NT2/D1 (cell line): ENCODE results near the gene ARHGAP8.

Source experiments
- DNase-seq: peaks from one replicate; pipeline ENCODE4 v3.0.0-alpha.2; 2011; ENCODE audit warnings: low read depth, low spot score
- H3K27me3 ChIP-seq: 2 replicates; pipeline ENCODE4 v1.6.0; 2011; ENCODE audit warnings: mild to moderate bottlenecking; ENCODE audit not compliant: insufficient read length, insufficient read depth
- H3K36me3 ChIP-seq: 2 replicates; pipeline ENCODE4 v1.6.1; 2011; ENCODE audit warnings: mild to moderate bottlenecking, low read length, mixed read lengths; ENCODE audit not compliant: insufficient read depth, insufficient read length
- H3K4me1 ChIP-seq: 2 replicates; pipeline ENCODE4 v1.5.1; 2011; ENCODE audit not compliant: insufficient read depth, insufficient read length
- H3K4me3 ChIP-seq: 2 replicates; pipeline ENCODE4 v1.5.1; 2011; ENCODE audit warnings: low read depth; ENCODE audit not compliant: insufficient read length
- H3K9ac ChIP-seq: 2 replicates; pipeline ENCODE4 v1.6.0; 2011; ENCODE audit warnings: low read depth; ENCODE audit not compliant: insufficient read length
- H3K9me3 ChIP-seq: 2 replicates; pipeline ENCODE4 v1.5.1; 2011; ENCODE audit warnings: mild to moderate bottlenecking, low read length; ENCODE audit not compliant: insufficient read depth
- SUZ12 ChIP-seq: IDR thresholded peaks from 2 replicates; pipeline ENCODE4 v1.6.1; 2011; ENCODE audit not compliant: insufficient read length, insufficient read depth; ENCODE audit errors: extremely low read depth
- YY1 ChIP-seq: IDR thresholded peaks from 2 replicates; pipeline ENCODE4 v1.6.1; 2011; ENCODE audit not compliant: insufficient read length, insufficient read depth
- ZNF274 ChIP-seq: IDR thresholded peaks from 2 replicates; pipeline ENCODE4 v1.6.1; 2011; ENCODE audit warnings: mild to moderate bottlenecking, low read depth, low read length

Gene ARHGAP8

DNA sequence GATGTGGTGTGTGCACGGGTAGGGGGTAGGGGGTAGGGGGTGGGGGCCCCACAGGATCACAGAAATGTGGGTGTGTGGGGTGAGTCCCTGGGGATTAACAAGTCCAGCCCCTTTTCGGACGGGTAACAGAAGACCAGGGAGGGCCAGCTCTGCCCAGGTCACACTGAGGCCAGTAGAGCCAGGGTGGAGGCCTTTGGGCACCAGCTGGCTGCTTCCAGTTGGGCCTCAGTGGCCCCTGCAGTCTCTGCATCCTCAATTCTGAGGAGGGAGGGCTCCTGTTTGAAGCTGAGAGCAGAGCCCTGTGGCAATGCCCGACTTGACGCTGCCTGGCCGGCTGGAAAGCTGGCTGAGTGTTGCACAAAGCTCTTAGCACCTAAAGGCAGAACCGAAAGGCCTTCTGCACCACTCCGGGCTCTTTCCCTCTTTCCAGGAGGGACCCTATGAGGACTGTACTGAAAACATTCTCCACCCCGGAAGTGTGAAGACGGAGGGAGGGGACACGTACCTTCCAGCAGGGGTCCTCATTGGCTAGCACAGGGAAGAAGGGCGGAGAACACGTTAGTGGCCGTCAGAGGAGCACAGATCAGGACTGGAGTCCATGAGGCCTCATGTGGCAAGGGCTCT lies 137.0 kb downstream of the ARHGAP8 start:
- Histone ChIP-seq H3K36me3 (peaks cover 21% of the 10 kb centered on the region), H3K9ac (no peak overlapping the region), H3K4me3 (no peak overlapping the region), H3K27me3 (no peaks in the 10 kb centered on the region), H3K9me3 (no peaks in the 10 kb centered on the region), H3K4me1 (peaks cover 12% of the 10 kb centered on the region)
- TF ChIP-seq YY1 (no peak), SUZ12 (no peak), ZNF274 (no peak)
- no peak for DNase-seq

DNA sequence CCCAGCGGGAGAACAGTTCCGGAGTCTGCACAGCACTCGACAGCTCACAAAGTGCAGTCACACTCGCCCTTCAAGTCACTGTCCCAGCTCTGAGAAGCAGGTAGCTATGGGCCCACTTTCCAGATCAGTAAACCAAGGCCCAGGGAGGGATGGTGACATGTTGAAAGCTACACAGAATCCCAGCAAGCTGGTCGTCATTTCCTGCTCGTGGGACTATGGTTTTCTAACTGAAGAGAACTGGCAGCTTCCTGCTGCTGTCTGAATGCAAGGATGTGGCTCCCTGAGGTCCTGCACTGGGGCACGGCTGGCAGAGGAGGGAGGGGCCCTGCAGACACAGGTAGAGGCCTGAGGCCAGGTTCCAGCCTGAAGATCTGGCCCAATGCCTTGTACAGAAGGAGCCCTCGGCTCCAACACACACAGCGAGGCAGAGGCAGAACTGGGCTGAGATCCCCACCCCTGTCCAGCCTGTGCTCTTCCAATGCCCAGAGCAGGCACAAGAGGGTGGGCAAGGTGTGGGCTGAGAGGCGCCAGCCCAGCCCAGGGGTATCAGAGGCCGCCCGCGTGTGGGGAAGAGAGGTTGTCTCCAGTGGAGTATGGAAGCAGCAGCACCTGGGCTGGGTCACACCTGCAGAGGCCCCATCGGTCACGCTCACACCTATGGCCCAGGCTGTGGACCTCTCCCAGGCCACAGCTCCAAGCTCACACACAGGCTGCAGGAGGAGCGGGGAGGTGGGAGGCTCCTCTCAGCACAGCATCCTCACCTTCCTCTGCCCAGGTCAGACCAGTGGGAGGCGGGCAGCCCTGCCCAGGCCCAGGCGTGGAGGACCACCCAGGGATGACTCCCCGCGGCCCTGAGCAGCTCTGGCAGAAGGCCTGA lies 138.3 kb downstream of the ARHGAP8 start:
- Histone ChIP-seq H3K36me3 (peaks cover 14% of the 10 kb centered on the region), H3K4me3 (no peak overlapping the region), H3K4me1 (peaks cover 14% of the 10 kb centered on the region), H3K9ac (no peak overlapping the region), H3K27me3 (no peaks in the 10 kb centered on the region), H3K9me3 (no peaks in the 10 kb centered on the region)
- DNase-seq = no peak
- TF ChIP-seq SUZ12 (no peak), YY1 (no peak), ZNF274 (no peak)

- DNase-seq = no peak
- TF ChIP-seq YY1 (no peak), ZNF274 (no peak), SUZ12 (no peak)
- peaks cover 11% of the 10 kb centered on the region for H3K36me3 ChIP-seq
- no peak overlapping the region for H3K9ac ChIP-seq
- H3K4me1 ChIP-seq = peaks cover 14% of the 10 kb centered on the region
- H3K4me3 ChIP-seq = no peak overlapping the region
- H3K27me3 ChIP-seq = no peaks in the 10 kb centered on the region
- H3K9me3 ChIP-seq = no peaks in the 10 kb centered on the region
Observed at GRCh38 chr22:44891293-44891747, 138.9 kb downstream of the ARHGAP8 start.

- Histone ChIP-seq H3K27me3 (no peaks in the 10 kb centered on the region), H3K4me1 (peaks cover 14% of the 10 kb centered on the region), H3K9ac (no peak overlapping the region), H3K9me3 (no peaks in the 10 kb centered on the region), H3K4me3 (no peak overlapping the region), H3K36me3 (peaks cover 11% of the 10 kb centered on the region)
- no peak for DNase-seq
- no peak for TF ChIP-seq SUZ12
Observed at GRCh38 chr22:44891791-44892190, 139.4 kb downstream of the ARHGAP8 start.

DNA sequence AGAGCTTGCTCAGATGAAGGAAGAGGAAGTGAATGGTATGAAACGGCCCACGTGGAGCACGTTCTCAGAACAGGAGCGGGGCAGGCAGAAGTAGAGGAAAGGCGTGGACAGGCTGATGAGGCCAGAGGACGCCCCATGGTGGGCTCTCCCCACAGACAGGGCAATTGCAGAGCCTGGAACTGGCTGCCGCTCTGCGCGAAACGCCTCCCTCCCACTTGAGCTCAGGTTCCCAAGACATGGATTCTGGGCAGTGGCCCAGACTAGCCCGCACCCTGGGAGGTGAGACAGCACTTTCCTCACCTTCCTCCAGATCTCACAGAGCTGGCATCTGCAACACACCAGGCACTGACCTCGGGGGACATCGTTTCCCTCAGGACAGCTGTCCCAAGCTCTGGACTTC lies 139.9 kb downstream of the ARHGAP8 start:
- Histone ChIP-seq H3K4me1 (peaks cover 14% of the 10 kb centered on the region), H3K27me3 (no peaks in the 10 kb centered on the region), H3K4me3 (no peak overlapping the region), H3K9ac (no peak overlapping the region), H3K9me3 (no peaks in the 10 kb centered on the region), H3K36me3 (peaks cover 11% of the 10 kb centered on the region)
- TF ChIP-seq YY1 (no peak), ZNF274 (no peak), SUZ12 (no peak)
- DNase-seq = no peak

GRCh38 chr22:44892803-44893730 lies 140.7 kb downstream of the ARHGAP8 start:
- H3K9ac ChIP-seq = no peak overlapping the region
- peaks cover 12% of the 10 kb centered on the region for H3K4me1 ChIP-seq
- H3K4me3 ChIP-seq = no peak overlapping the region
- peaks cover 11% of the 10 kb centered on the region for H3K36me3 ChIP-seq
- H3K9me3 ChIP-seq = no peaks in the 10 kb centered on the region
- no peak for DNase-seq
- no peaks in the 10 kb centered on the region for H3K27me3 ChIP-seq
- TF ChIP-seq ZNF274 = no peak
- TF ChIP-seq YY1 = no peak
- no peak for TF ChIP-seq SUZ12
